Measurements from ENCODE around the gene FARP2.

FARP2 gene

GRCh38 chr2:241532733-241533601, 176.9 kb downstream of the FARP2 start:
- ATAC-seq = no peak
- TF ChIP-seq, protein P1, sequence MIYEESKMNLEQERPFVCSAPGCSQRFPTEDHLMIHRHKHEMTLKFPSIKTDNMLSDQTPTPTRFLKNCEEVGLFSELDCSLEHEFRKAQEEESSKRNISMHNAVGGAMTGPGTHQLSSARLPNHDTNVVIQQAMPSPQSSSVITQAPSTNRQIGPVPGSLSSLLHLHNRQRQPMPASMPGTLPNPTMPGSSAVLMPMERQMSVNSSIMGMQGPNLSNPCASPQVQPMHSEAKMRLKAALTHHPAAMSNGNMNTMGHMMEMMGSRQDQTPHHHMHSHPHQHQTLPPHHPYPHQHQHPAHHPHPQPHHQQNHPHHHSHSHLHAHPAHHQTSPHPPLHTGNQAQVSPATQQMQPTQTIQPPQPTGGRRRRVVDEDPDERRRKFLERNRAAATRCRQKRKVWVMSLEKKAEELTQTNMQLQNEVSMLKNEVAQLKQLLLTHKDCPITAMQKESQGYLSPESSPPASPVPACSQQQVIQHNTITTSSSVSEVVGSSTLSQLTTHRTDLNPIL (CRISPR knock-in tag; IDR thresholded peaks at IDR 0.05; ENCODE audit: low read depth) = no peak
- TF ChIP-seq, protein P2, sequence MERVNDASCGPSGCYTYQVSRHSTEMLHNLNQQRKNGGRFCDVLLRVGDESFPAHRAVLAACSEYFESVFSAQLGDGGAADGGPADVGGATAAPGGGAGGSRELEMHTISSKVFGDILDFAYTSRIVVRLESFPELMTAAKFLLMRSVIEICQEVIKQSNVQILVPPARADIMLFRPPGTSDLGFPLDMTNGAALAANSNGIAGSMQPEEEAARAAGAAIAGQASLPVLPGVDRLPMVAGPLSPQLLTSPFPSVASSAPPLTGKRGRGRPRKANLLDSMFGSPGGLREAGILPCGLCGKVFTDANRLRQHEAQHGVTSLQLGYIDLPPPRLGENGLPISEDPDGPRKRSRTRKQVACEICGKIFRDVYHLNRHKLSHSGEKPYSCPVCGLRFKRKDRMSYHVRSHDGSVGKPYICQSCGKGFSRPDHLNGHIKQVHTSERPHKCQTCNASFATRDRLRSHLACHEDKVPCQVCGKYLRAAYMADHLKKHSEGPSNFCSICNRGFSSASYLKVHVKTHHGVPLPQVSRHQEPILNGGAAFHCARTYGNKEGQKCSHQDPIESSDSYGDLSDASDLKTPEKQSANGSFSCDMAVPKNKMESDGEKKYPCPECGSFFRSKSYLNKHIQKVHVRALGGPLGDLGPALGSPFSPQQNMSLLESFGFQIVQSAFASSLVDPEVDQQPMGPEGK (CRISPR knock-in tag; IDR thresholded peaks at IDR 0.05; ENCODE audit: borderline replicate concordance) = no peak
- no peak for TF ChIP-seq ESRRG (CRISPR knock-in tag; IDR thresholded peaks at IDR 0.05)
- TF ChIP-seq ZFP30 (CRISPR knock-in tag; IDR thresholded peaks at IDR 0.05) = no peak
- TF ChIP-seq, protein P3, sequence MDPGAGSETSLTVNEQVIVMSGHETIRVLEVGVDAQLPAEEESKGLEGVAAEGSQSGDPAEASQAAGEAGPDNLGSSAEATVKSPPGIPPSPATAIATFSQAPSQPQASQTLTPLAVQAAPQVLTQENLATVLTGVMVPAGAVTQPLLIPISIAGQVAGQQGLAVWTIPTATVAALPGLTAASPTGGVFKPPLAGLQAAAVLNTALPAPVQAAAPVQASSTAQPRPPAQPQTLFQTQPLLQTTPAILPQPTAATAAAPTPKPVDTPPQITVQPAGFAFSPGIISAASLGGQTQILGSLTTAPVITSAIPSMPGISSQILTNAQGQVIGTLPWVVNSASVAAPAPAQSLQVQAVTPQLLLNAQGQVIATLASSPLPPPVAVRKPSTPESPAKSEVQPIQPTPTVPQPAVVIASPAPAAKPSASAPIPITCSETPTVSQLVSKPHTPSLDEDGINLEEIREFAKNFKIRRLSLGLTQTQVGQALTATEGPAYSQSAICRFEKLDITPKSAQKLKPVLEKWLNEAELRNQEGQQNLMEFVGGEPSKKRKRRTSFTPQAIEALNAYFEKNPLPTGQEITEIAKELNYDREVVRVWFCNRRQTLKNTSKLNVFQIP (CRISPR knock-in tag; IDR thresholded peaks at IDR 0.05; ENCODE audit: borderline replicate concordance, low read depth) = no peak
- no peak for TF ChIP-seq CSDC2 (CRISPR knock-in tag; IDR thresholded peaks at IDR 0.05)
- no peak for TF ChIP-seq GLIS3 (CRISPR knock-in tag; IDR thresholded peaks at IDR 0.05)
- TF ChIP-seq ZNF565 (CRISPR knock-in tag; conservative IDR thresholded peaks at IDR 0.05; ENCODE audit: low read depth) = no peak
- no peak for TF ChIP-seq ARNTL (CRISPR knock-in tag; IDR thresholded peaks at IDR 0.05; ENCODE audit: borderline replicate concordance, low read depth)
- no peak for TF ChIP-seq PPARA (CRISPR knock-in tag; IDR thresholded peaks at IDR 0.05; ENCODE audit: borderline replicate concordance)

DNA sequence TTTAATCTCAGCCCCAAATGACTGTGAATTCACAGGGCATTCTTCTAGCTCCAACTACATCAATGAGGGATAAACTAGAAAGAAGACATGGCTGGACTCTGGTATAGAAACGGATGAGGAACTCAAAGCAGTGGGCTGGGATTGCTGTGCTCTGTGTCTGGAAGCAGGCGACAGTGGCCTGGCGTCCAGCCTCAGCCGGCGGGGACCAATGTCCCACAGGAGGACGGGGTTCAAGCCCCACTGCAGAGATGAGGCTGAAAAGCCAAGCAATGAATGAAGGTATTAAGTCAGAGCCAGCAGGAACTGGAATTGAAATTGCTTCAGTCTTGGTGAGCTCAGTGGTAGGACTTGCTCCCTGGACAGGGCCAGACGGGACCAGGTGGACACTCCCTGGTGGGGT, 178.2 kb downstream of the FARP2 start:
- TF ChIP-seq TCF4 (CRISPR knock-in tag; IDR thresholded peaks at IDR 0.05; ENCODE audit: borderline replicate concordance) = no peak
- no peak for TF ChIP-seq CSDC2 (CRISPR knock-in tag; IDR thresholded peaks at IDR 0.05)
- no peak for TF ChIP-seq ZNF8 (CRISPR knock-in tag; IDR thresholded peaks at IDR 0.05)
- TF ChIP-seq BACH2 (CRISPR knock-in tag; IDR thresholded peaks at IDR 0.05; ENCODE audit: borderline replicate concordance) = no peak
- TF ChIP-seq OSR1 (CRISPR knock-in tag; IDR thresholded peaks at IDR 0.05) = no peak
- TF ChIP-seq, protein P3 (CRISPR knock-in tag; IDR thresholded peaks at IDR 0.05; ENCODE audit: borderline replicate concordance, low read depth) = no peak
- no peak for TF ChIP-seq ZNF70 (CRISPR knock-in tag; IDR thresholded peaks at IDR 0.05)
- no peak for TF ChIP-seq SNAI2 (CRISPR knock-in tag; IDR thresholded peaks at IDR 0.05)
- TF ChIP-seq PPARA (CRISPR knock-in tag; IDR thresholded peaks at IDR 0.05; ENCODE audit: borderline replicate concordance) = no peak
- TF ChIP-seq ZFP3 (CRISPR knock-in tag; IDR thresholded peaks at IDR 0.05) = no peak
- no peak for TF ChIP-seq RARB (CRISPR knock-in tag; IDR thresholded peaks at IDR 0.05)
- TF ChIP-seq, protein P1 (CRISPR knock-in tag; IDR thresholded peaks at IDR 0.05; ENCODE audit: low read depth) = no peak
- TF ChIP-seq TOX (CRISPR knock-in tag; IDR thresholded peaks at IDR 0.05; ENCODE audit: borderline replicate concordance) = no peak
- TF ChIP-seq TSHZ2 (CRISPR knock-in tag; IDR thresholded peaks at IDR 0.05) = no peak
- TF ChIP-seq ZFP30 (CRISPR knock-in tag; IDR thresholded peaks at IDR 0.05) = no peak
- no peak for TF ChIP-seq ISL1 (CRISPR knock-in tag; IDR thresholded peaks at IDR 0.05)
- TF ChIP-seq GLIS3 (CRISPR knock-in tag; IDR thresholded peaks at IDR 0.05) = no peak
- no peak for ATAC-seq
